K562 (cell line): Measurements from ENCODE around the gene COX20. TPM values are rescaled to one million over a fixed set of nuclear protein-coding genes. Genes with fewer than 3 reads are reported as not detected.
A peak's percentile ranks its signal among the peaks of the same experiment; 100 is the strongest.

Experiments
- CLOCK ChIP-seq: fragments of 250-450 bp; sonication (Bioruptor Pico); IDR thresholded peaks from 2 replicates; pipeline ENCODE4 v1.4.0; 2020; ENCODE audit warnings: mild to moderate bottlenecking, moderate library complexity, borderline replicate concordance
- EZH2 ChIP-seq: IDR thresholded peaks from 2 replicates; pipeline ENCODE4 v1.6.1; 2012; ENCODE audit warnings: low read depth, mild to moderate bottlenecking, inconsistent platforms, low read length, borderline replicate concordance
- FOXA1 ChIP-seq: fragments of 450-650 bp; IDR thresholded peaks from 2 replicates; pipeline ENCODE4 v1.6.1; 2016; ENCODE audit warnings: mild to moderate bottlenecking, borderline replicate concordance
- GATAD2A ChIP-seq: fragments of 450-650 bp; IDR thresholded peaks from 2 replicates; pipeline ENCODE4 v1.6.1; 2017
- JUND ChIP-seq, 2 experiments: IDR thresholded peaks; 2 replicates in 1 of 2; 3 replicates in 1 of 2; pipeline ENCODE4 v1.6.1; 2011; ENCODE audit warnings: borderline replicate concordance in 2 of 2, low read depth in 2 of 2, low read length in 2 of 2, improper control_type of control experiment in 1 of 2, missing biosample characterization in 1 of 2, missing genetic modification characterization in 1 of 2, missing genetic modification reagents in 1 of 2
- MAFK ChIP-seq: IDR thresholded peaks from 2 replicates; pipeline ENCODE4 v1.6.1; 2011; ENCODE audit warnings: low read length, improper control_type of control experiment
- MYNN ChIP-seq, 2 experiments: sonication (generic); formaldehyde crosslinking in 1 of 2; IDR thresholded peaks; 2 replicates each; pipeline versions ENCODE4 v1.5.0 to v1.6.1; 2016 to 2020; ENCODE audit warnings: antibody characterized with exemption in 1 of 2, missing genetic modification reagents in 1 of 2
- NCOA1 ChIP-seq: fragments of 450-650 bp; IDR thresholded peaks from 2 replicates; pipeline ENCODE4 v1.6.1; 2016; ENCODE audit warnings: low read depth
- NKRF ChIP-seq: fragments of 450-650 bp; IDR thresholded peaks from 2 replicates; pipeline ENCODE4 v1.6.1; 2016; ENCODE audit warnings: borderline replicate concordance
- NR2F6 ChIP-seq: fragments of 450-650 bp; formaldehyde crosslinking; IDR thresholded peaks from 2 replicates; pipeline ENCODE4 v1.4.0; 2020; ENCODE audit warnings: mild to moderate bottlenecking
- RBBP5 ChIP-seq: fragments of 200-600 bp; sonication (generic); IDR thresholded peaks from 2 replicates; pipeline ENCODE4 v1.6.1; 2012; ENCODE audit warnings: borderline replicate concordance, mild to moderate bottlenecking, low read length, control low read depth, inconsistent platforms; ENCODE audit not compliant: insufficient read depth, poor library complexity, severe bottlenecking
- SAP30 ChIP-seq: fragments of 200-600 bp; sonication (generic); IDR thresholded peaks from 2 replicates; pipeline ENCODE4 v1.6.1; 2012; ENCODE audit warnings: borderline replicate concordance, low read depth, mild to moderate bottlenecking, moderate library complexity, low read length, control low read depth, inconsistent platforms; ENCODE audit not compliant: insufficient read depth, poor library complexity, severe bottlenecking
- SNRNP70 ChIP-seq: fragments of 200-400 bp; formaldehyde crosslinking; optimal IDR thresholded peaks from 2 replicates; pipeline ENCODE3; 2017; ENCODE audit warnings: low read depth, low read length
- ZFP36 ChIP-seq: fragments of 150-350 bp; IDR thresholded peaks from 2 replicates; pipeline ENCODE4 v1.6.1; 2018; ENCODE audit warnings: low read length, low read depth; ENCODE audit not compliant: partially characterized antibody
- ZNF197 ChIP-seq: fragments of 200-800 bp; sonication (Bioruptor generic); IDR thresholded peaks from 2 replicates; pipeline ENCODE4 v1.6.1; 2016; ENCODE audit warnings: low read depth, missing genetic modification characterization, missing compliant biosample characterization
- polyA plus RNA-seq, 8 experiments: library from polyadenylated mRNA; depleted of rRNA in 4 of 8; stranded (reverse) in 5 of 8; unstranded in 3 of 8; fragments of >200 nt; fragmentation: Nextera tagmentation in 2 of 8; fragmentation: Illumina TruSeq in 1 of 8; extraction: Ambion mirVana in 2 of 8; extraction: Trizol in 1 of 8; gene quantifications; 2 replicates each; pipeline versions ENCODE4 v1.2.1 to v1.2.3, GENCODE V29; 2011 to 2014; ENCODE audit warnings: inconsistent platforms in 1 of 8, missing spikeins in 1 of 8
- total RNA-seq, 7 experiments: library from RNA; depleted of rRNA in 6 of 7; stranded (reverse); fragments of >200 nt in 6 of 7; fragmentation: Illumina TruSeq in 2 of 7; extraction: Trizol in 2 of 7; gene quantifications; 2 replicates each; pipeline versions ENCODE4 v1.2.1 to v1.2.3, GENCODE V29; 2011 to 2021; ENCODE audit warnings: low replicate concordance in 1 of 7
- TF ChIP-seq, protein P1 (sequence below): sonication (generic); formaldehyde crosslinking; IDR thresholded peaks from 2 replicates; pipeline ENCODE4 v1.8.0; 2023; ENCODE audit warnings: mild to moderate bottlenecking, missing genetic modification reagents
- TF ChIP-seq, protein P2 (sequence below), 2 experiments: fragments of 450-650 bp in 1 of 2; sonication (generic) in 1 of 2; formaldehyde crosslinking; conservative IDR thresholded peaks; 2 replicates each; pipeline versions ENCODE4 v1.4.0 to v1.8.1; 2020 to 2022; ENCODE audit warnings: mild to moderate bottlenecking in 1 of 2, missing genetic modification reagents in 1 of 2

Gene COX20
- total and polyA plus RNA-seq, 9 of the 15 experiments (the other 6 are each of a cell fraction or from before 2014, with no cell fraction given), result 41.5 to 192 (median 84.3) TPM

DNA sequence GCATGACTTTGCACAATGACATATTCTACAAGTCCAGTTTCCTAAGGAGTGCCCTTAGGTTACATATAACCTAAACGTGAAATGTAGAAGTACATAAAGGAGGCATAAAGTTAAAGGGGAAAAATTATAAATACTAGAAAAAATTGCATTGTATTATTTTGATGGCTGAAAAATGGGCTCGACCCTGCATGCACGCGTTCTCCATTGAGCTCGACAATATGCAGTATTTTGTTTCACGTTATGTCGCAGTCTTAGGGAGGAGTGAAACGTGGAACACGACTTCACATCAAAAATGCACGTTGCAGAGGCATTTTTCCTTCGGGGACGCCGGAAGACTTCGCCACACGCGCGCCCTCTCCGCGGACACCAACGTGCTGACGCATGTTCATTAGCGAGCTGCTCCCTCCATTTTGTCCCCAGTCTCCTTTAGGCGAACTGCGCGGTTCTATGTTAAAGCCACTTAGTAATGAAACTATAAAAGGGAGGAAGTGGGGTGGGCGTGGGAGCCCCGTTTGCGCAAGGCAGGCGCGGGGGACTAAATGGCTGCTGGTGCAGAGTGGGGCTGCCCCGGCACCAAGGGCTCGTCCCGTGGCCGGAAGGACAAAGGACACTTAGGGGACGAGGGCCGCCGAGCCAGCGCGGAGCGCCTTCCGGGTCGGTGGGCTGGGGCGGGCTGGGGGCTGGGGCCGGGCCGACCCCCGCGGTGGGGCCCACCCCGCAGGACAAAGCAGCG, 749 bp upstream of the COX20 start (continued):
- TF ChIP-seq NKRF (peak; percentile 43; the same call in 1 of the 2 replicates), SNRNP70 (no peak), RBBP5 (peak; percentile 24), SAP30 (no peak), MYNN (IDR thresholded peaks at IDR 0.05) (no peak), MYNN (CRISPR knock-in tag; IDR thresholded peaks at IDR 0.05) (no peak), GATAD2A (0 out of 2 replicates have a peak, but pooled peaks have one; percentile 46), FOXA1 (no peak), NR2F6 (CRISPR knock-in tag) (no peak), CLOCK (CRISPR knock-in tag) (no peak), EZH2 (no peak), ZNF197 (no peak; the same call in 1 of the 2 replicates), JUND (IDR thresholded peaks at IDR 0.05; ENCODE audit: borderline replicate concordance, low read depth, low read length) (peak; percentile 60), JUND (tag; IDR thresholded peaks at IDR 0.05; ENCODE audit: borderline replicate concordance, low read depth, low read length) (peak; percentile 69; the same call in 2 of the 3 replicates), ZFP36 (no peak), NCOA1 (0 out of 2 replicates have a peak, but pooled peaks have one; percentile 18), MAFK (peak; percentile 61)
- TF ChIP-seq, protein P1, sequence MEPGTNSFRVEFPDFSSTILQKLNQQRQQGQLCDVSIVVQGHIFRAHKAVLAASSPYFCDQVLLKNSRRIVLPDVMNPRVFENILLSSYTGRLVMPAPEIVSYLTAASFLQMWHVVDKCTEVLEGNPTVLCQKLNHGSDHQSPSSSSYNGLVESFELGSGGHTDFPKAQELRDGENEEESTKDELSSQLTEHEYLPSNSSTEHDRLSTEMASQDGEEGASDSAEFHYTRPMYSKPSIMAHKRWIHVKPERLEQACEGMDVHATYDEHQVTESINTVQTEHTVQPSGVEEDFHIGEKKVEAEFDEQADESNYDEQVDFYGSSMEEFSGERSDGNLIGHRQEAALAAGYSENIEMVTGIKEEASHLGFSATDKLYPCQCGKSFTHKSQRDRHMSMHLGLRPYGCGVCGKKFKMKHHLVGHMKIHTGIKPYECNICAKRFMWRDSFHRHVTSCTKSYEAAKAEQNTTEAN (CRISPR knock-in tag), result peak; percentile 86
- TF ChIP-seq, protein P2, sequence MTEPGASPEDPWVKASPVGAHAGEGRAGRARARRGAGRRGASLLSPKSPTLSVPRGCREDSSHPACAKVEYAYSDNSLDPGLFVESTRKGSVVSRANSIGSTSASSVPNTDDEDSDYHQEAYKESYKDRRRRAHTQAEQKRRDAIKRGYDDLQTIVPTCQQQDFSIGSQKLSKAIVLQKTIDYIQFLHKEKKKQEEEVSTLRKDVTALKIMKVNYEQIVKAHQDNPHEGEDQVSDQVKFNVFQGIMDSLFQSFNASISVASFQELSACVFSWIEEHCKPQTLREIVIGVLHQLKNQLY (CRISPR knock-in tag; conservative IDR thresholded peaks at IDR 0.05), result peak in 1 of 2 experiments; percentile 24; a peak in 1 of 4 replicates
